GM12865 (cell line): ENCODE results near the gene PCP2.

ENCODE experiments used
- DNase-seq: peaks from one replicate; pipeline ENCODE4 v3.0.0; 2010; ENCODE audit warnings: low read depth
- H3K4me3 ChIP-seq: 2 replicates; pipeline ENCODE4 v1.5.1; 2011; ENCODE audit warnings: mild to moderate bottlenecking, low read depth, low read length, control low read depth
- CTCF ChIP-seq: IDR thresholded peaks from 2 replicates; pipeline ENCODE4 v1.5.1; 2011; ENCODE audit warnings: low read length, control low read depth, low read depth, inconsistent platforms; ENCODE audit not compliant: insufficient read depth; ENCODE audit errors: missing control alignments

Gene PCP2

GRCh38 chr19:7632340-7633203 is 947 bp downstream of the PCP2 start:
- no peak for TF ChIP-seq CTCF
- no peak for DNase-seq

GRCh38 chr19:7631577-7631976 is 1.9 kb downstream of the PCP2 start:
- no peak overlapping the region for H3K4me3 ChIP-seq
- DNase-seq = no peak
- TF ChIP-seq CTCF = no peak

More at GRCh38 chr19:7632340-7633203, 947 bp downstream of the PCP2 start:
- no peak overlapping the region for H3K4me3 ChIP-seq

- TF ChIP-seq CTCF = no peak
- DNase-seq = peak; percentile 99
- peak within 1 kb of the TSS; percentile 93 for H3K4me3 ChIP-seq
Observed at GRCh38 chr19:7629347-7630054, 4.0 kb downstream of the PCP2 start, which contains the start of the genes PET100 and XAB2. Gene PET100 (plus strand): TSS chr19:7629793. CDS start chr19:7629834, 41 bp downstream. Gene XAB2 (minus strand): TSS chr19:7629545. CDS start chr19:7629527, 18 bp downstream.

GRCh38 chr19:7628589-7629311 is 4.8 kb downstream of the PCP2 start:
- TF ChIP-seq CTCF = no peak
- DNase-seq = no peak
- H3K4me3 ChIP-seq = peak overlapping the region; percentile 93

- DNase-seq = no peak
- TF ChIP-seq CTCF = no peak
- no peak overlapping the region for H3K4me3 ChIP-seq
Observed at GRCh38 chr19:7627166-7627565, 6.4 kb downstream of the PCP2 start.

GRCh38 chr19:7625763-7626372 is 7.7 kb downstream of the PCP2 start:
- no peak for TF ChIP-seq CTCF
- DNase-seq = no peak
- no peak overlapping the region for H3K4me3 ChIP-seq
